ENCODE data around the gene ARL13B.

- TF ChIP-seq CTCF (IDR thresholded peaks at IDR 0.05; ENCODE audit: low read depth, low read length, poor library complexity, severe bottlenecking) (no peak), EZH2phosphoT487 (IDR thresholded peaks at IDR 0.05; ENCODE audit: borderline replicate concordance, low read length) (no peak)
Observed at GRCh38 chr3:94028093-94028837, 48.3 kb downstream of the ARL13B start, which contains the start of gene STX19.

Measured in DOHH2 (cell line).